Right ventricle myocardium superior (tissue), 1 donor: ENCODE data around the gene LRRC57. TPM values are rescaled to one million over a fixed set of nuclear protein-coding genes. Genes with fewer than 3 reads are reported as not detected.
"Not testable (repeated sequence)": the region's sequence is repeated elsewhere in the genome, so short reads cannot be mapped to it uniquely, and the experiment has no call there.

ENCODE experiments used
- ATAC-seq: fragments of 200-7000 bp; cut with Tn5 transposase; one replicate; pipeline ENCODE4 v1.9.1; 2020; ENCODE audit warnings: mild to moderate bottlenecking; ENCODE audit not compliant: poor library complexity
- DNase-seq: peaks from one replicate; pipeline ENCODE4 v3.0.0-alpha.2; 2020
- intact Hi-C: fragments of 100-400 bp; cut with DNase I; formaldehyde crosslinking; loops from one replicate; pipeline ENCODE4 v1.11.2; 2022
- total RNA-seq: library from RNA; stranded (reverse); fragmentation: NEBNext Ultra II Directional; extraction: Animal tissue kit (Norgen Biotek cat#: 25700); gene quantifications from one replicate; pipeline ENCODE4 v1.2.1, GENCODE V29; 2021
- donor health status: DM: no; HTN: yes; CAD: no; lungs with severe emphysema.

Gene LRRC57
- total RNA-seq, 1 donor from 2014 or later = 11.9 TPM

DNA sequence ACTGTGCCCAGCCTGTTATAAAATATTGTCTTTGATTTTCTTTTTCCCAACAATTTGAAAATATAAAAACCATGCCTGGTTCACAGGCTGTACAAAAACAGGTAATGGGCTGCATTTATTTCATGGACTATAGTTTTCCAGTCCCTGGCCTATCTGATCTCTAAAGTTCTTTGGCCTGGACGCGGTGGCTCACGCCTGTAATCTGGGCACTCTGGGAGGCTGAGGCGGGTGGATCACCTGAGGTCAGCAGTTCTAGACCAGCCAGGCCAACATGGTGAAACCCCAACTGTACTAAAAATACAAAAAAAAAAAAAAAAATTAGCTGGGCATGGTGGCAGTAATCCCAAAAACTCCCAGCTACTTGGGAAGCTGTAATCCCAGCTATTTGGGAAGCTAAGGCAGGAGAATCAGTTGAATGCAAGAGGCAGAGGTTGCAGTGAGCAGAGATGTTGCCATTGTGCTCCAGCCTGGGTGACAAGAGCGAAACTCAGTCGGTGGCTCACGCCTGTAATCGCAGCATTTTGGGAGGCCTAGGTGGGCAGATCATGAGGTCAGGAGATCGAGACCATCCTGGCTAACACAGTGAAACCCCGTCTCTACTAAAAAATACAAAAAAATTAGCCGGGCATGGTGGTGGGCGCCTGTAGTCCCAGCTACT, 8.1 kb upstream of the LRRC57 start:
- intact Hi-C loops, DNase-seq: not testable (repeated sequence)
- ATAC-seq = peak; percentile 40

DNA sequence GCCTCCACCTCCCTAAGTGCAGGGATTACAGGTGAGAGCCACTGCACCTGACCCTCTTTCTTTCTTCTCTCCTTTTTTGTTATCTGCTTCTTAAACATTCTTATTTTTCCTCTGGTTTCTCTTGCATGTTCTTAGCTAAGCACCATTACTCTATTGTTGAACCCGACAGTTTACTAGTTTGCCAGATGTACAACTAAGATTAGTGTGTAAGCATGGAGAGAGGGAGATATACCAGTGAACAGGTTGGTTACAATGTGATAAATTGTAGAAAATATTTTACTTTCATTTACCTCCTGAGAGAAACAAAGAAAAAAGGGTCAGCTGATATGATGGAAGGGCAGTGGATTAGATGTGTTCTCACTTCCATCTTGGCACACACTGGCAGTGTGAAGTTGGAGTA, 5.0 kb upstream of the LRRC57 start:
- intact Hi-C loops = no loop called here
- no peak for DNase-seq
- ATAC-seq = no peak

DNA sequence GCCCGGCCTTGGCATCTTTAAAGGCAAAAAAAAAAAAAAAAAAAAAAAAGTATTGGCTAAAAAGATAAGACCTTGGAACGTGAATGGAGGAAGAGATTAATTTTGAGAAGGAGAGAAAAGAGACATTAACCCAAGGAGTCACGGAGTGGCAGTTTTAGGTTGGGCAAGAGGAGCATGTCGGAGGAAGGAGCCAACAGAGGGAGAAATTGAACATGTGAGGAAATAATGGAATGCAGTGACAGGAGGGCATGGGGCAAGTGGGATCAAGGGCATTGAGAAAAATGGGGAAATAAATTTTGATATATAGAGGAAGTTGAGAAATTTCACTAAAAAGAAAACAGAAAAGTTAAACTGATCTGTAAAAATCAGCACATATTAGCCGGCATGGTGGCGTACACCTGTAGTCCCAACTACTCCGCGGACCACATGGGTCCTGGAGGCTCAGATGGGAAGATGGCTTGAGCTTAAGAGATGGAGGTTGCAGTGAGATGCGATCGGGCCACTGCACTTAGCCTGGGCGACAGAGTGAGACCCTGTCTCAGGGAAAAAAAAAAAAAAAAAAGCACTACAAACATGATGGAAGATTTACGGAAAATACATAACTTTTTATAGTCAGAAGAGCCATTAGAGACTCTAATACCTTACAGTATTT, 1.3 kb upstream of the LRRC57 start:
- DNase-seq = no peak
- intact Hi-C loops = loop anchor here (10.0 kb wide), 1 partner anchor 95 kb away; no protein-coding TSS in a partner anchor
- ATAC-seq = no peak

DNA sequence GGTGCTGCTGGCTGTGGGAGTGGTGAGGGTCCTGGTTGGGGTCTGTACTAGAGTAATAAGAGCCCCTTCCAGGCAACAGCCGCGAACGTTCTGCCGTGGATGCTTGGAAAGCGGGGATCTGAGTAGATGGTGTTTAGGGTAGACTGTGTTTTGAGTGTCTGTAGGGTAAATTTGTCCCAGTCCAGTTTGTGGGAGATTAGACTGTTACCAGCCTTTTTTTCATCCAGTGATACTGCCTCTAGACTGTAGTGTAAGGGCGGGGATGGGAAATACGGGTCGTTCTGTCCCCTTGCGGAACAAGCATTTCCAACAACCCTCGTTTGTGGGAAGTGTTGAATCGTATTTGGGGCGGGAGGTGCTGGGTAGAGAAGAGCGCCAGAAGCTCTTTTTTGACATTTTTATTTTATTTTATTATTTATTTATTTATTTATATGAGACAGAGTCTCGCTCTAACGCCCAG, 469 bp upstream of the LRRC57 start:
- ATAC-seq = peak; percentile 45
- no peak for DNase-seq
- intact Hi-C loops = loop anchor here (10.0 kb wide), 1 partner anchor 96 kb away; no protein-coding TSS in a partner anchor

DNA sequence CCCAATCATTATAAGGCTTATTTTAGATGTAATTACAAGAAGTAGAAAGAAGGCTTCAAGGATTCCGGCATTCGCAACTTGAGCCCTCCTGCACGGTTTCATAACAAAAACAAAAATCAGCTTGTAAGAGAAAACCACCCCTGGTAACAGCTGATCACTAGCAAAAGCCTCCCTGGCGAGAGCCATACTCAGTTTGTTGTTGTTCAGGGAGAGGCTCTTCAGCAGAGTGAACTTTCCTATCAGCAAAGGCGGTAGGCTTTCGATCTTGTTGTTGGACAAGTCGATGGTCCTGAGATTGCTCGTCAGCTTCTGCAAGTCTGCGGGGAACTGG, 710 bp downstream of the LRRC57 start:
- ATAC-seq = peak; percentile 13
- intact Hi-C loops = loop anchor here (10.0 kb wide), 1 partner anchor 97 kb away; no protein-coding TSS in a partner anchor
- no peak for DNase-seq

DNA sequence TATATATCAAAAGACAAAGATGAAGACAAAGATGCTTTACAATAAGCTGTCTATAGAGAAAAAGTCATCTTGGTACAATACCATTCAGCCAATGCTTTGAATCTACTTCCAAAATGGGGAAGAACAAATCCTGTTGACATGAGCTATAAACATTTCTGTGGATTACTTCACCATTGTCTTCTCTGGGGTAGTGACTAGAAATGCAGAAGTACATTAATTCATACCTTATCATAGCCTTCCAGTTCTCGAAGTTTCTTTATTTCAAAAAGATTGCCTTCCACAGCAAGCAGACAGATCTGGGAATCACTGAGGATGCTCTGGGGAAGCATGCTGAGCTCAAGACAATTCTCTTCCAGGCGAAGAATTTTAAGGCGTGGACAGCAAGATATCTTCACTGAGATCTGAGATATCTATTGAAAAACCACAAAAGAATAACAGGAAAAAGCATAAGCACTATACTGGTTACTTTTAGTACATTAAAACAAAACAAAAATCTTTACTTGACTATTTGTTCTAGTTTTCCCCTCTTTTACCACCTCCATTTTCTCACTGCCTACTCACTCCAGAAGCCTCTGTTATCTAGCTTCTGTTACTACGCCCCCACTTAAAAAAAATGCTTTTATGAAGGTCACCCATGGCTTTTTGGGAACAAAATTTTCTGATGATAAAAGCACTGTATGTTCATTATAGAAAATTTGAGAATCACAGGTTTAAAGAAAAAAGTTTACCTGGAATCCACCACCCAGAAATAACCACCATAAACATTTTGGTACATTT, 3.6 kb downstream of the LRRC57 start:
- DNase-seq (no peak), ATAC-seq (no peak)
- intact Hi-C loops = loop anchor here (10.0 kb wide), 1 partner anchor 100 kb away; no protein-coding TSS in a partner anchor

DNA sequence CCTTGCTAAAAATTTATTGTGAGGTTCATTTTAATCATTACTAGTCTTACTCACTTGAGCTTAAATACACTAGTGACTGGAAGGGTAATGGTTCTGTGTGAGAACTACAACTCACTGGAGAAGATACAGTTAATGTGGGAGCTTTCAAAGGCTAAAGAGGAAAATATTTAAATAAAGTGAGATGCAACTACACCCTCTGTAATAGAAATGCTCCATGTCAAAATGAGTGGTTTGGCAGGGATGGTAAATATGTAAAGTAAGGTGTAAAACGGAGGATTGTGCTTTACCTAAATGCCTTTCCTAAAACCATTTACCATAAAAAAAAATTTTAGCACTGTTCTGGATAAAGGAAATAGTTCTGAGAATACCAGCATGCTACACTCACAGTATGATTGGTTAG, 15.3 kb downstream of the LRRC57 start:
- no peak for ATAC-seq
- no peak for DNase-seq
- intact Hi-C loops = no loop called here

DNA sequence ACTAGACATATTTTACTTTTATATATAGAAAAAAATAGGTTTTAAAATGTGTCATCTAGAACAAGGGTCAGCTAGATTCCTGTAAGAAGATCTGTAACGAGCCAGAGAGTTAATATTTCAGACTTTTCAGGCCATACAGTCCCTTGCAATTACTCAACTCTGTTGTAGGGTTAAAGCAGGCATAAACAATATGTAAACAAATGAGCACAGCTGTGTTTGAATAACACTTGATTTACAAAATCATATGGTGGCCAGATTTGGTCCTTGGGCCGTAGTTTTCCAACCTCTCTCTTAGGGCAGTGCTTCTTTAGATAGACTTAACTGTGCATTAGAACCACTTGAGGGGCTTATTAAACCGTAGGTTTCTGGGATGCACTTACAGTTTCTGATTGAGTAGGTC, 19.6 kb downstream of the LRRC57 start:
- DNase-seq = no peak
- no peak for ATAC-seq
- intact Hi-C loops = no loop called here

DNA sequence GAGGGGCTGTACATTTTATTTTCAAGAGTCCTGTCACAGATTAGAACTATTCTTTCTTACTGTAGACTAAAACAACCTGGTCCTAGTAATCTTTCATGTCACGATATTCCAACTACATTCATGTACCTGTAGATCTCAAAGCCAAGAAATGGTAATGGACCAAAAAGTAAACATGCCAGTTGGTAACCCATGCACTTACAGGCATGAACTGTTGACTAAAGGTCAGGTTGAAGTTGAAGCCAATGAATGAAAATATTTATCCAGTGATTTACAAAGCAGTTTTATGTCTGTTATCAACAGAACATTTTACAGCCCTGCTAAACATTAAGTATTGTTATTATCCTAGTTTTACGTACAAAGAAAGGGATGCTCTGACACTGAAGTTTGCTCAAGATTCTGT, 25.3 kb downstream of the LRRC57 start:
- ATAC-seq (no peak), DNase-seq (no peak)
- intact Hi-C loops = no loop called here

DNA sequence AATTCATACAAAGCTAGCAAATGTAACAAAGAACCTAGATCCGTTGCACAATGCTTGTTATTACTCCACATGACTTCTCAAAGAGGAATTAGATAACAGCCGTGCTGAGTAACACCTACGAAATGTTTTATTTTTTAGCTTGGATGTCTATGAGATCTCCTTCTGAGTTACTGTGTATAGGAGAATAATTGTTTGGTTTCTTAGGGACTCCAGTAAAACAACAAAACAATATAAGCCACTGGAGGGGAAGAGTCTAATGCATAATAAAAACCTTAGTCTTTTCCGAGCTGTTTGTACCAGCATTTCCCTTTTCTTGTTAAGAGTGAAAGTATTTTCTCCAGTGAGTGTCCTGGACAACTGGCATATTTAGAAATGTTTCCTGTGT, 37.6 kb downstream of the LRRC57 start:
- no peak for ATAC-seq
- DNase-seq = no peak
- intact Hi-C loops = no loop called here

DNA sequence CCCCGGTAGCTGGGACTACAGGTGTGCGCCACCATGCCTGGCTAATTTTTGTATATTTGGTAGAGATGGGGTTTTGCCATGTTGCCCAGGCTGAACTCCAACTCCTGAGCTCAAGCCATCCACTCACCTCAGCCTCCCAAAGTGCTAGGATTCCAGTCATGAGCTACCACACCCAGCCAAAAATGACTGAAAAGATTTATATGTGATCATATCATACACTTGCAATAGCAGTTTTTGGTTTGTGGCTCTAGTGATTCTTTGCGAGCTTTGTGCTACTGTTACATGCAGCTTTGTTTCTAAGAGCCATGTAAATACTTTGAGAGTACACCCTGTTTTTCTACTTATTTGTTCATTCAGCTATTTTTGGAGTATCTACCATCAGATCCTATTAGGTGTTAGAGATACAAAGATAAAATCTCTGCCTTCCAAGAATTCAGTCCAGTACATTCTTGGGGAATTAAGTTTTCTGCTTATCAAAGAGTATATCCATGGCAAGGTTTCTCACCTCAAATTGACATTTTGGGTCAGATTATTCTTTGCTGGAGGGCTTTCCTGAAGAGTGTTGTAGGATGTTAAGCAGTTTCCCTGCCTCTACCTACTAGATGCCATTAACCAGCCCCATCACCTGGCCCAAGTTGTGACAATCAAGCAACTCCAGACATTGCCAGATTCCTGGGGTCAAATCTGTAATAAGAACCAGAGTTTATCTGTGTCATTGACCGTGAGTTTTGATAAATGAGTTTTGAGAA, 38.2 kb downstream of the LRRC57 start:
- no peak for DNase-seq
- intact Hi-C loops = no loop called here
- ATAC-seq = no peak

DNA sequence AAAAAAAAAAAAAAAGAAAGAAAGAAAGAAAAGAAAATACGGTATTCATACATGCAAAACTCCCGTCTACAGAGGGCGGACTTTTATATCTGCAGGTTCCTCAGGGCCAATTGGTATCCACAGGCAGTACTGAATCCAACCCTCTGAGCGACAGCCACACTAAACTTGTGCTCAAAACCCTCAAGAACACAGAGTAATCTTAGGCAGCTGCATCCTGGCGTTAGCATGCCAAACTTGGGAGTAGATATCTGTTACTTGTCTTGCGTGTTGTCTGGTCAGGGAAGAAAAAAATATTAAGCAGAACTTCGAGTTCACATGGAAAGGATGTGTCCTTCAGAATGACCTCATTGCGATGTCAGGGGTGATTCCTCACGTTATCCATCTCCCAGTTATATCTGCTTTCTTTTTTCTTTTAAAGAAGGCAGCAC, 40.3 kb downstream of the LRRC57 start:
- no peak for DNase-seq
- ATAC-seq = peak; percentile 34
- intact Hi-C loops = no loop called here

DNA sequence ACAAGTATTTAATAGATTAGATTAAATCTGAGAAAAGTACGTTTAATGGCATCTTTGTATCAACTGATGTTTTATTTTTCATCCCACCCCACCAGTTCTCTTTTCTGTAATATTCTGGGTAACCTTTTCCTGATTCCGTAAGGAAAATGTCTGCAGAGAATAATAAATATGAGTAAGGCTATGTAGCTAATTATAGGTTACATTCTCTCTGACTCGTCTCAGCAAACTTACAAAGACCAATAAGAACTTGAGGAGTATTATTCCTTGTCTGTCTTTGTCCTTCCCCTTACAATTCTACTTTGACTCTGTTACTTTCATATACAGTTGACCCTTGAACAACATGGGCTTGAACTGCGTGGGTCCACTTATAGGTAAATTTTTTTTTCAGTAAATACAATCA, 41.1 kb downstream of the LRRC57 start:
- no peak for ATAC-seq
- no peak for DNase-seq
- intact Hi-C loops = no loop called here

DNA sequence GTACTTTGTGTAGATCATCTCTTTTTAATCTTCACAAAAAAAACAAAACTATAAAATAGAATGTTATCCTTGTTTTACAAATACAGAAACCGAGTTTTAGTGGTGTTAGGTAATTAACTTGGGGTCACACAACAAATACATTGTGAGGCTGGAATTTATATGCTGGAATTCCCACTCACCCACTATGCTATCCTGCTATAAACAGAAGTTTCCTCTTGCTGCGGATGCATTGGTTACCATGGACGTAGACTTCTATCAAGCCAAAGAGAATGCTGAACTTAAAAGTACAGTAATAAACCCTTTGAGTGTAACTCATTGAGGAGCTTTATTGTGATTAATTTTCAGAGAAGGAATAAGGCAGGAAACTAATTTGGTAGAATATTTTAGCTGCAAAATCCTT, 44.0 kb downstream of the LRRC57 start:
- intact Hi-C loops = no loop called here
- DNase-seq (no peak), ATAC-seq (no peak)

DNA sequence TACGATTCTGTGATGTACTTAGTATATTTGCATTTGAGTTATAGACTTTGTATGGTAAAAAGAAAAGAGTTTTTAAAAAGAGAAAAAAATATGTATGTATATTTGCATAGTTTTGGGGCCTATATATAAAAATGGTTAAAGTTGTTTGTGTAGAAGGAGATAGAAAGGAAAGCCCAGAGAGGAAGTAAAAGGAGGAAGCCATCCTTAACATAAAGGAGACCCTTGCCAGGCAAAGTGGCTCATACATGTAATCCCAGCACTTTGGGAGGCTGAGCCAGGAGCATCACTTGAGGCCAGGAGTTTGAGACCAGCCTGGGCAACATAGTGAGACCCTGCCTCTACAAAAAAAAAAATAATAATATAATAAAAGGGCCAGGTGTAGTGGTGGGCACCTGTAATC, 44.8 kb downstream of the LRRC57 start:
- intact Hi-C loops = no loop called here
- no peak for DNase-seq
- ATAC-seq = no peak

DNA sequence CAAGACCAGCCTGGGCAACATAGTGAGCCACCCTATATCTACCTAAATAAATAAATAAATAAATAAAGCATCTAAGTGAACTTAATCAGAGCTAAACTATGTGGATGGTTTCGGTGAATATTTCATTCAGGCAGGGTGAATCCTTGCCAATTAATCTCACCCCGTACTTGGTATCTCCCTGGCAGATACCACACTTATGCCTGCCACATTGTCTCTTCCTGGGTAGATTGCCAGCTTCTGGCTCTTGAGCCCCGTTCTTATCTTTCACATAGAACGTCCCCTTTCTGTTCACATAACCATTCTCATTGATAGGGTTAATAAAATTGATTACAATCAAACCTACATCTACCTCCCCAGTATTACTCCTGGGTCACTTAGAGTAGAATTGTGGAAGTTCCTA, 46.1 kb downstream of the LRRC57 start:
- DNase-seq = no peak
- ATAC-seq = no peak
- intact Hi-C loops = no loop called here

DNA sequence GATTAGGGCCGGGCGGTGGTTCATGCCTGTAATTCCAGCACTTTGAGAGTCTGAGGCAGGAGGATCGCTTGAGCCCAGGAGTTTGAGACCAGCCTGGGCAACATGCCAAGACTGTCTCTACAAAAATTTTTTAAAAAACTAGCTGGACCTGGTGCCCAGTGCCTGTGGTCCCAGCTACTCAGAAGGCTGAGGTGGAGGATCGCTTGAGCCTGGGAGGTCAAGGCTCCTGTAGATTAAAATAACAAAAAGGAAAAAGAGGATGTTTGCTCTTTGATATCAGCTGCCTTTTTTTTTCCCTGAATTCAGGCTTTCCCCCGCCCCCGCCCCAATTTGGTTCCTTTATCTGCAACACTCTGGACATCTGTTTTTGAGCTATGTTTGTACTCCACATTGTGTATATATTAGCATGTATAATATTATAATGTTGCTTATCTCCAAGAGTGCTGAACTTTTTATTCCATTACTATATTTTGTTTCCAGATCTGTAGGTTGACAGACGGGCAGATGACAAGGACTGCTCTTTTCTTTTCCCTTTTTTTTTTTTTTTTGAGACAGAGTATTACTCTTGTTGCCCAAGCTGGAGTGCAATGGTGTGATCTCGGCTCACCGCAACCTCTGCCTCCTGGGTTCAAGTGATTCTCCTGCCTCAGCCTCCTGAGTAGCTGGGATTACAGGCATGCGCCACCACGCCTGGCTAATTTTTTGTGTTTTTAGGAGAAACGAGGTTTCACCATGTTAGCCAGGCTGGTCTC, 48.6 kb downstream of the LRRC57 start:
- DNase-seq = no peak
- intact Hi-C loops = no loop called here
- no peak for ATAC-seq

DNA sequence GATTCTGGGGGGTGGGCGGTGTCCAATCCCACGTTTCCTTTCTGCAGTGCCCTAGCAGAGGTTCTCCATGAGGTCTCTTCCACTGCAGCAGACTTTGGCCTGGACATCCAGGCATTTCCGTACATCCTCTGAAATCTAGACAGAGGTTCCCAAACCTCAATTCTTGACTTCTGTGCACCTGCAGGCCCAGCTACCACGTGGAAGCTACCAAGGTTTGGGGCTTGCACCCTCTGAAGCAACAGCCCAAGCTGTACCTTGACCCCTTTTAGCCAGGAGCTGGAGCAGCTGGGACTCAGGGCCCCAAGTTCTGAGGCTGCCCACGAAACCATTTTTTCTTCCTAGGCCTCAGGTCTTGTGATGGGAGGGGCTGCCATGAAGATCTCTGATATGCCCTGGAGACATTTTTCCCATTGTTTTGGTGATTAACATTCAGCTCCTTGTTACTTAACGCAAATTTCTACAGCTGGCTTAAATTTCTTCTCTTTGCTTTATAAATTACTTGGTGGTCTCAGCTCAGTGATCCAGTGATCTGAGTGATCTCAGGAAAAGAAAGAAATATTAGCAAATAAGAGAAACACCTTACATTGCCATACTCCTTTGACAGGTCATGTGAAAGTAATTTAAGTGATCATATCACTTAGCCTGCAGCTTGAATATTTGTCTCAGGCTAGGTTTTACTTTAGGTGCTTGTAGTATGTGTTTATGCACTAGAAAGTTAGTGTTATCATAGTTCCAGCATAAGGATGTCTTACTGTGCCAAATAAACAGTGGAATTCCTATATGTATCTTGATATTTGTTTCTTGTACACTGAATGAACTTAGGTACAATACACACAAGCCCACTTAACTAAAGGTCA, 50.2 kb downstream of the LRRC57 start:
- no peak for DNase-seq
- intact Hi-C loops = no loop called here
- ATAC-seq = no peak
